ENCODE results near the gene HAO1. TPM values are rescaled to one million over a fixed set of nuclear protein-coding genes. Genes with fewer than 3 reads are reported as not detected.
A peak's percentile ranks its signal among the peaks of the same experiment; 100 is the strongest.

The HAO1 gene
- total RNA-seq (not detected), polyA plus RNA-seq (not detected)

GRCh38 chr20:7940341-7940740, at the start of gene HAO1:
Gene HAO1, minus strand, starts transcription at chr20:7940458. Its CDS starts 36 bp downstream, at chr20:7940422.
- Mint-ChIP-seq H3K4me1 (no peaks in the 10 kb centered on the region), H3K27me3 (no peaks in the 10 kb centered on the region), H3K4me3 (no peak within 1 kb of the TSS), H3K9me3 (no peaks in the 10 kb centered on the region), H3K27ac (no peak within 1 kb of the TSS), H3K36me3 (no peaks in the 10 kb centered on the region)
- Histone ChIP-seq H3K27me3 (ENCODE audit: control insufficient read depth, insufficient read depth, low read length) (no peaks in the 10 kb centered on the region), H3K4me1 (ENCODE audit: control insufficient read depth, insufficient read depth, low read length, poor library complexity, severe bottlenecking) (no peaks in the 10 kb centered on the region), H3K36me3 (ENCODE audit: control insufficient read depth, insufficient read depth, low read length) (no peaks in the 10 kb centered on the region), H3K9me3 (ENCODE audit: control insufficient read depth in 2 of 2, low read length in 2 of 2) (no peaks in the 10 kb centered on the region), H3K27ac (ENCODE audit: insufficient read depth, low read length, poor library complexity, severe bottlenecking) (no peak within 1 kb of the TSS), H3K4me3 (ENCODE audit: low read depth, low read length) (no peak within 1 kb of the TSS)
- no peak for ATAC-seq (ENCODE audit: low read depth in 2 of 2)
- DNase-seq: no peak

GRCh38 chr20:7989379-7989778, 49.1 kb upstream of the HAO1 start:
- Histone ChIP-seq H3K36me3 (ENCODE audit: control insufficient read depth, insufficient read depth, low read length) (peaks cover 57% of the 10 kb centered on the region), H3K4me1 (ENCODE audit: control insufficient read depth, insufficient read depth, low read length, poor library complexity, severe bottlenecking) (no peaks in the 10 kb centered on the region), H3K9me3 (ENCODE audit: control insufficient read depth in 2 of 2, low read length in 2 of 2) (peaks cover 3% of the 10 kb centered on the region in 2 experiments), H3K27ac (ENCODE audit: insufficient read depth, low read length, poor library complexity, severe bottlenecking) (no peak overlapping the region), H3K4me3 (ENCODE audit: low read depth, low read length) (no peak overlapping the region), H3K27me3 (ENCODE audit: control insufficient read depth, insufficient read depth, low read length) (no peaks in the 10 kb centered on the region)
- Mint-ChIP-seq H3K4me1 (peaks cover 0 to 12% (median 2%) of the 10 kb centered on the region in 4 donors), H3K27ac (no peak overlapping the region), H3K9me3 (peaks cover 0 to 3% (median 1%) of the 10 kb centered on the region in 7 donors), H3K27me3 (no peaks in the 10 kb centered on the region), H3K4me3 (no peak overlapping the region), H3K36me3 (peaks cover 35% of the 10 kb centered on the region)
- DNase-seq (no peak), ATAC-seq (ENCODE audit: low read depth in 2 of 2) (no peak)

GRCh38 chr20:7985916-7986315, 45.7 kb upstream of the HAO1 start:
- H3K4me1 Mint-ChIP-seq: peaks cover 4 to 17% (median 10%) of the 10 kb centered on the region in 4 donors
- ATAC-seq (ENCODE audit: low read depth in 2 of 2) (no peak), DNase-seq (no peak)
- Histone ChIP-seq H3K9me3 (ENCODE audit: control insufficient read depth in 2 of 2, low read length in 2 of 2) (no peaks in the 10 kb centered on the region), H3K27me3 (ENCODE audit: control insufficient read depth, insufficient read depth, low read length) (no peaks in the 10 kb centered on the region), H3K4me1 (ENCODE audit: control insufficient read depth, insufficient read depth, low read length, poor library complexity, severe bottlenecking) (peaks cover 1% of the 10 kb centered on the region), H3K4me3 (ENCODE audit: low read depth, low read length) (no peak overlapping the region), H3K36me3 (ENCODE audit: control insufficient read depth, insufficient read depth, low read length) (peaks cover 63% of the 10 kb centered on the region), H3K27ac (ENCODE audit: insufficient read depth, low read length, poor library complexity, severe bottlenecking) (no peak overlapping the region)
- no peak overlapping the region for H3K4me3 Mint-ChIP-seq
- peak overlapping the region in 2 of 3 donors; percentile 5 to 60 for H3K27ac Mint-ChIP-seq
- H3K9me3 Mint-ChIP-seq: no peaks in the 10 kb centered on the region
- H3K27me3 Mint-ChIP-seq: no peaks in the 10 kb centered on the region
- peaks cover 46% of the 10 kb centered on the region for H3K36me3 Mint-ChIP-seq

DNA sequence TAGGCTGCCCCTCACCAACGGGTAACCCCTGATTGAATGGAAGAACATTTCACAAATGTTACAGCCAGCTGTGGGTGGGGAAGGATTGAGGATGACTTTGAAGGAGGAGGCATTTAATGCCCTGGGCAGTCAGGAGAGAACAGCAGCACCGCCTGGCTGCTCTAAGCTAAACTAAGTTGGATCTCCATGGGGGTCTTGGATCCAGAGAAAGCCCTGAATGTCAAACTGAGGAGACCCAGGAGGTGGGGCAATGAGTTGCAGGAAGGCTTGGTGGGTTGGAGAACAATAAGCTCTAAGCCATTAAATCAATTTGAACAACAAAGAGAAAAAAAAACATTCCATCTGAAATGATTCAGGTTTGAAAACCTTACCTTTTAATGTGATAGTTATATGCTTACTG, 43.9 kb upstream of the HAO1 start:
- Mint-ChIP-seq H3K4me3 (no peak overlapping the region), H3K4me1 (peaks cover 4 to 26% (median 18%) of the 10 kb centered on the region in 4 donors), H3K27ac (peak overlapping the region in 1 of 3 donors; percentile 67), H3K27me3 (no peaks in the 10 kb centered on the region), H3K36me3 (peaks cover 40% of the 10 kb centered on the region), H3K9me3 (no peaks in the 10 kb centered on the region)
- no peaks in the 10 kb centered on the region for H3K9me3 ChIP-seq (ENCODE audit: control insufficient read depth in 2 of 2, low read length in 2 of 2)
- H3K4me1 ChIP-seq (ENCODE audit: control insufficient read depth, insufficient read depth, low read length, poor library complexity, severe bottlenecking): peaks cover 6% of the 10 kb centered on the region
- no peaks in the 10 kb centered on the region for H3K27me3 ChIP-seq (ENCODE audit: control insufficient read depth, insufficient read depth, low read length)
- H3K27ac ChIP-seq (ENCODE audit: insufficient read depth, low read length, poor library complexity, severe bottlenecking): no peak overlapping the region
- DNase-seq (no peak), ATAC-seq (ENCODE audit: low read depth in 2 of 2) (no peak)
- no peak overlapping the region for H3K4me3 ChIP-seq (ENCODE audit: low read depth, low read length)
- peaks cover 59% of the 10 kb centered on the region for H3K36me3 ChIP-seq (ENCODE audit: control insufficient read depth, insufficient read depth, low read length)

DNA sequence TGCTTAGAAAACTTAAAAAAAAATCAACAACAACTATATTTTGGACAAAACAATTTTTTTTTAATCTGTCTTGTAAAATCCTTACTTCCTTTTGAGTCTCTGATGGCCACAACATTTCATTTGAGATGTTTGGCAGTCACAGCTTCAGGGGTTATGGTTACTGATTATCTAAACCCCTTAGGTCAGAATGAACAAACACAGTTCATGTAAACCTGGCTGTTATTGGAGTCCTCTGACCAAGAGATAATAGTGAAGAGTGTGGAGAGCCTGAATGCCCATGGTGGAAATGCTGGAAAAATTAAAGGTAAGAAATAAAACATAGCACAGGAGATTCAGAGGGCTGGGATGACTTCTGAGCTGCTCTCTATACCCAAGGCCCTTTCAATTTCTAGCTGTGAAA, 41.1 kb upstream of the HAO1 start:
- Mint-ChIP-seq H3K27ac (peak overlapping the region in 2 of 3 donors; percentile 35 to 81), H3K4me3 (no peak overlapping the region), H3K9me3 (no peaks in the 10 kb centered on the region), H3K36me3 (peaks cover 37% of the 10 kb centered on the region), H3K27me3 (no peaks in the 10 kb centered on the region), H3K4me1 (peaks cover under 1 to 26% (median 18%) of the 10 kb centered on the region in 4 donors)
- DNase-seq (no peak), ATAC-seq (ENCODE audit: low read depth in 2 of 2) (no peak)
- H3K4me3 ChIP-seq (ENCODE audit: low read depth, low read length): no peak overlapping the region
- peaks cover 50% of the 10 kb centered on the region for H3K36me3 ChIP-seq (ENCODE audit: control insufficient read depth, insufficient read depth, low read length)
- peaks cover 6% of the 10 kb centered on the region for H3K4me1 ChIP-seq (ENCODE audit: control insufficient read depth, insufficient read depth, low read length, poor library complexity, severe bottlenecking)
- no peaks in the 10 kb centered on the region for H3K27me3 ChIP-seq (ENCODE audit: control insufficient read depth, insufficient read depth, low read length)
- no peaks in the 10 kb centered on the region for H3K9me3 ChIP-seq (ENCODE audit: control insufficient read depth in 2 of 2, low read length in 2 of 2)
- H3K27ac ChIP-seq (ENCODE audit: insufficient read depth, low read length, poor library complexity, severe bottlenecking): no peak overlapping the region

DNA sequence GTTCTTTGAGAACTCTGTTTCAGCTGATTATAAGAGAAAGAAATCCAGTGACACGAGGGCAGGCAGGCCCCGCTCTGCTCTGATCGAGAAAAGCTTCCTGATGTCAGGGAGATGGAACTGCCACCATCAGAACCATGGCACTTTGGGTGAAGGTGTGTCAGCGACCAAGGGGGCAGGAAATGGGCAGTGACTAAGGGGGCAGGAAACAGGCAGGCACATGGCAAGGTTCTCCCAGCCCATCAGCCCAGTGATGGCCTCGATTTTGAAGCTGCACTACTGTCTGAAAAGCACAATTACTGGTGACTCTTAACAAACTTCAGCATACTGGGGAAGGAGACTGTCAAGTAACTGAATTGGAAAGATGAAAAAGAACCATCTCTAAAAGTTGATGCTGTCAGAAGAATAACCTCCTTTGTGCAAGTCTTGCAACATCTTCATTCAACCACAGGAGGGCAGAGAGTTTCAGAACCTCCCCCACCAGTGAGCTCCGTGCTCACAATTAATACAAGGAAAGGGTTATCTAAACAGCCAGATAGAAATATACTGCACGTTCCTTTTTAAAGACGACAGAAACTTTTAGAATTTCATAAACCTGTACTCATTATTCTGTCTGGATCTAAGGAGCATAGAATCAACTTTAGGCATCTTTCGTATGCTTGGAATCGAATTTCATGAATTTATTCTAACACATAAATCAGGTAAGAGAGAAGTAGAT, 40.2 kb upstream of the HAO1 start:
- Histone ChIP-seq H3K4me1 (ENCODE audit: control insufficient read depth, insufficient read depth, low read length, poor library complexity, severe bottlenecking) (peaks cover 6% of the 10 kb centered on the region), H3K9me3 (ENCODE audit: control insufficient read depth in 2 of 2, low read length in 2 of 2) (no peaks in the 10 kb centered on the region), H3K27me3 (ENCODE audit: control insufficient read depth, insufficient read depth, low read length) (no peaks in the 10 kb centered on the region), H3K36me3 (ENCODE audit: control insufficient read depth, insufficient read depth, low read length) (peaks cover 44% of the 10 kb centered on the region), H3K4me3 (ENCODE audit: low read depth, low read length) (no peak overlapping the region), H3K27ac (ENCODE audit: insufficient read depth, low read length, poor library complexity, severe bottlenecking) (no peak overlapping the region)
- Mint-ChIP-seq H3K4me3 (no peak overlapping the region), H3K36me3 (peaks cover 32% of the 10 kb centered on the region), H3K4me1 (peaks cover 0 to 26% (median 18%) of the 10 kb centered on the region in 4 donors), H3K9me3 (no peaks in the 10 kb centered on the region), H3K27me3 (no peaks in the 10 kb centered on the region), H3K27ac (peak overlapping the region; percentile 29 to 81 (median 67))
- peak; percentile 63 to 66 for ATAC-seq (ENCODE audit: low read depth in 2 of 2)
- DNase-seq: peak in 2 of 3 donors; percentile 8 to 56

DNA sequence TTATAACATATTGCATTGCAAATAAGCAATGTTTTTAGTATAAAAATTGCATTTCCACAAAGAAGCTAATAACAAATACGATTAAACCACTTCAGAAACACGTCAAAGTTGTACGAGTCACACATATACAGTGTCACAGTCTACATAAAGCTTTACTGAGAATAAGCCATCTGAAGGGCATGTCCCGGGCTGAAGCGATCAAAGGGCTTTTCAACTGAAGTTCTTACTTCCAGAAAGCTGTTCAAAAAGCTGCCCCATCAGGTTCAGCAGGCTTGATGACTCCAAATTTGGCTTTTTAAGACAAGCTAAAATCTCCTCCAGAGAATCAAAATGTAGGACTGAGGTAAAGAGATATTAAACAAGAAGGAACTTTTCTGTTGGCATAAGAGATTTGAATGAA, 37.5 kb upstream of the HAO1 start:
- Mint-ChIP-seq H3K4me1 (peaks cover 0 to 26% (median 18%) of the 10 kb centered on the region in 4 donors), H3K27me3 (no peaks in the 10 kb centered on the region), H3K4me3 (no peak overlapping the region), H3K36me3 (peaks cover 27% of the 10 kb centered on the region), H3K9me3 (no peaks in the 10 kb centered on the region), H3K27ac (peak overlapping the region in 2 of 3 donors; percentile 35 to 42)
- no peak for ATAC-seq (ENCODE audit: low read depth in 2 of 2)
- peaks cover 20% of the 10 kb centered on the region for H3K36me3 ChIP-seq (ENCODE audit: control insufficient read depth, insufficient read depth, low read length)
- peaks cover 6% of the 10 kb centered on the region for H3K4me1 ChIP-seq (ENCODE audit: control insufficient read depth, insufficient read depth, low read length, poor library complexity, severe bottlenecking)
- no peak overlapping the region for H3K27ac ChIP-seq (ENCODE audit: insufficient read depth, low read length, poor library complexity, severe bottlenecking)
- no peaks in the 10 kb centered on the region for H3K27me3 ChIP-seq (ENCODE audit: control insufficient read depth, insufficient read depth, low read length)
- DNase-seq: no peak
- H3K9me3 ChIP-seq (ENCODE audit: control insufficient read depth in 2 of 2, low read length in 2 of 2): no peaks in the 10 kb centered on the region
- H3K4me3 ChIP-seq (ENCODE audit: low read depth, low read length): no peak overlapping the region
